GM23338 (cell line): ENCODE data around the gene RPL34. TPM values are rescaled to one million over a fixed set of nuclear protein-coding genes. Genes with fewer than 3 reads are reported as not detected.

Experiments
- ATAC-seq: fragments of 200-7000 bp; cut with Tn5 transposase; 3 replicates; pipeline ENCODE4 v1.9.1; 2020
- DNase-seq: peaks from one replicate; pipeline ENCODE4 v3.0.0-alpha.2; 2015; ENCODE audit warnings: low spot score
- H2AFZ ChIP-seq: fragments of 200-600 bp; sonication (generic); 2 replicates; pipeline ENCODE4 v1.8.0; 2016; ENCODE audit warnings: antibody characterized with exemption, mild to moderate bottlenecking, moderate library complexity
- H3F3A ChIP-seq: fragments of 200-600 bp; sonication (generic); replicated peaks from 2 replicates; pipeline ENCODE4 v1.8.0; 2017; ENCODE audit warnings: antibody characterized with exemption, mixed run types, low read depth
- H3K27ac ChIP-seq: fragments of 200-600 bp; sonication (generic); 2 replicates; pipeline ENCODE4 v1.6.1; 2016; ENCODE audit warnings: low read depth
- H3K27me3 ChIP-seq: fragments of 200-600 bp; sonication (generic); 2 replicates; pipeline ENCODE4 v1.8.0; 2016; ENCODE audit warnings: mild to moderate bottlenecking, mixed run types, moderate library complexity; ENCODE audit not compliant: insufficient read depth
- H3K36me3 ChIP-seq: fragments of 200-600 bp; sonication (generic); 2 replicates; pipeline ENCODE4 v1.8.0; 2016; ENCODE audit warnings: mild to moderate bottlenecking; ENCODE audit not compliant: insufficient read depth
- H3K4me1 ChIP-seq: fragments of 200-600 bp; sonication (generic); 2 replicates; pipeline ENCODE4 v1.8.0; 2016; ENCODE audit warnings: mild to moderate bottlenecking, moderate library complexity; ENCODE audit not compliant: insufficient read depth
- H3K4me2 ChIP-seq: fragments of 200-600 bp; sonication (generic); 2 replicates; pipeline ENCODE4 v1.7.1; 2017; ENCODE audit warnings: mixed run types
- H3K4me3 ChIP-seq: fragments of 200-600 bp; sonication (generic); 2 replicates; pipeline ENCODE4 v1.6.1; 2016; ENCODE audit warnings: mixed run types
- H3K79me2 ChIP-seq: fragments of 200-600 bp; sonication (generic); replicated peaks from 2 replicates; pipeline ENCODE4 v1.8.0; 2017; ENCODE audit warnings: mild to moderate bottlenecking; ENCODE audit not compliant: insufficient read depth
- H3K9me2 ChIP-seq: fragments of 200-600 bp; sonication (generic); 2 replicates; pipeline ENCODE4 v1.8.0; 2017; ENCODE audit not compliant: insufficient read depth
- H4K20me1 ChIP-seq: fragments of 200-600 bp; sonication (generic); replicated peaks from 2 replicates; pipeline ENCODE4 v1.8.0; 2017; ENCODE audit warnings: mild to moderate bottlenecking; ENCODE audit not compliant: insufficient read depth
- H3K27ac Mint-ChIP-seq: 2 replicates; pipeline ENCODE4 v1.8.0; 2020; ENCODE audit warnings: inconsistent platforms, mild to moderate bottlenecking, moderate library complexity, mixed read lengths
- H3K27me3 Mint-ChIP-seq: 3 replicates; pipeline ENCODE4 v1.8.0; 2022; ENCODE audit warnings: low read depth, mild to moderate bottlenecking, moderate library complexity, mixed read lengths, inconsistent platforms; ENCODE audit not compliant: insufficient read depth, poor library complexity
- H3K36me3 Mint-ChIP-seq: 3 replicates; pipeline ENCODE4 v1.8.0; 2021; ENCODE audit warnings: low read depth, mild to moderate bottlenecking, inconsistent platforms, moderate library complexity, mixed read lengths
- H3K4me1 Mint-ChIP-seq: 3 replicates; pipeline ENCODE4 v1.8.0; 2020; ENCODE audit warnings: mild to moderate bottlenecking, inconsistent platforms, mixed read lengths
- H3K4me3 Mint-ChIP-seq: 3 replicates; pipeline ENCODE4 v1.8.0; 2021; ENCODE audit warnings: moderate library complexity, mild to moderate bottlenecking, inconsistent platforms, mixed read lengths
- H3K9me3 Mint-ChIP-seq: 3 replicates; pipeline ENCODE4 v1.8.0; 2020; ENCODE audit warnings: moderate library complexity, mild to moderate bottlenecking, inconsistent platforms, mixed read lengths
- CREB1 ChIP-seq: fragments of 250-450 bp; sonication (Bioruptor Pico); IDR thresholded peaks from 2 replicates; pipeline ENCODE4 v1.5.0; 2020; ENCODE audit warnings: low read depth, mild to moderate bottlenecking, moderate library complexity
- EZH2 ChIP-seq: fragments of 200-600 bp; sonication (generic); IDR thresholded peaks from one replicate; pipeline ENCODE4 v1.8.0; 2017; ENCODE audit warnings: antibody characterized with exemption, mild to moderate bottlenecking, low read depth; ENCODE audit not compliant: unreplicated experiment
- EZH2phosphoT487 ChIP-seq: fragments of 200-600 bp; sonication (generic); IDR thresholded peaks from one replicate; pipeline ENCODE4 v1.8.1; 2018; ENCODE audit warnings: antibody characterized with exemption; ENCODE audit not compliant: unreplicated experiment
- JUNB ChIP-seq: IDR thresholded peaks from one replicate; pipeline ENCODE4 v1.6.1; 2016; ENCODE audit warnings: antibody characterized with exemption; ENCODE audit not compliant: unreplicated experiment
- NANOG ChIP-seq: IDR thresholded peaks from 2 replicates; pipeline ENCODE4 v1.6.1; 2016; ENCODE audit warnings: antibody characterized with exemption, borderline replicate concordance
- POLR2AphosphoS5 ChIP-seq: IDR thresholded peaks from 2 replicates; pipeline ENCODE4 v1.6.1; 2016; ENCODE audit warnings: antibody characterized with exemption, low read depth
- REST ChIP-seq: IDR thresholded peaks from one replicate; pipeline ENCODE4 v1.6.1; 2018; ENCODE audit warnings: antibody characterized with exemption; ENCODE audit not compliant: unreplicated experiment
- STAT1 ChIP-seq: IDR thresholded peaks from one replicate; pipeline ENCODE4 v1.6.1; 2016; ENCODE audit warnings: antibody characterized with exemption; ENCODE audit not compliant: unreplicated experiment
- ZNF331 ChIP-seq: fragments of 250-450 bp; sonication (Bioruptor Pico); IDR thresholded peaks from 2 replicates; pipeline ENCODE4 v1.5.0; 2020; ENCODE audit warnings: low read depth, mild to moderate bottlenecking, moderate library complexity
- polyA plus RNA-seq: library from polyadenylated mRNA; unstranded; fragments of >200 nt; fragmentation: Nextera tagmentation; extraction: Ambion mirVana; gene quantifications from 2 replicates; pipeline ENCODE4 v1.2.1, GENCODE V29; 2016
- total RNA-seq: library from RNA; depleted of rRNA; stranded (reverse); fragments of >200 nt; shearing (Covaris generic); gene quantifications from 2 replicates; pipeline ENCODE4 v1.2.3, GENCODE V29; 2014
- TF ChIP-seq, protein P1 (sequence below): fragments of 250-450 bp; sonication (Bioruptor Pico); IDR thresholded peaks from 2 replicates; pipeline ENCODE4 v1.5.0; 2020; ENCODE audit warnings: mild to moderate bottlenecking, moderate library complexity
- TF ChIP-seq, protein P2 (sequence below): IDR thresholded peaks from 2 replicates; pipeline ENCODE4 v1.6.1; 2016; ENCODE audit warnings: antibody characterized with exemption

The RPL34 gene
- total and polyA plus RNA-seq, 2 experiments from 2014 or later = 785 to 2,566 TPM

GRCh38 chr4:108619372-108620100 lies 840 bp upstream of the RPL34 start (continued):
- TF ChIP-seq, protein P1, sequence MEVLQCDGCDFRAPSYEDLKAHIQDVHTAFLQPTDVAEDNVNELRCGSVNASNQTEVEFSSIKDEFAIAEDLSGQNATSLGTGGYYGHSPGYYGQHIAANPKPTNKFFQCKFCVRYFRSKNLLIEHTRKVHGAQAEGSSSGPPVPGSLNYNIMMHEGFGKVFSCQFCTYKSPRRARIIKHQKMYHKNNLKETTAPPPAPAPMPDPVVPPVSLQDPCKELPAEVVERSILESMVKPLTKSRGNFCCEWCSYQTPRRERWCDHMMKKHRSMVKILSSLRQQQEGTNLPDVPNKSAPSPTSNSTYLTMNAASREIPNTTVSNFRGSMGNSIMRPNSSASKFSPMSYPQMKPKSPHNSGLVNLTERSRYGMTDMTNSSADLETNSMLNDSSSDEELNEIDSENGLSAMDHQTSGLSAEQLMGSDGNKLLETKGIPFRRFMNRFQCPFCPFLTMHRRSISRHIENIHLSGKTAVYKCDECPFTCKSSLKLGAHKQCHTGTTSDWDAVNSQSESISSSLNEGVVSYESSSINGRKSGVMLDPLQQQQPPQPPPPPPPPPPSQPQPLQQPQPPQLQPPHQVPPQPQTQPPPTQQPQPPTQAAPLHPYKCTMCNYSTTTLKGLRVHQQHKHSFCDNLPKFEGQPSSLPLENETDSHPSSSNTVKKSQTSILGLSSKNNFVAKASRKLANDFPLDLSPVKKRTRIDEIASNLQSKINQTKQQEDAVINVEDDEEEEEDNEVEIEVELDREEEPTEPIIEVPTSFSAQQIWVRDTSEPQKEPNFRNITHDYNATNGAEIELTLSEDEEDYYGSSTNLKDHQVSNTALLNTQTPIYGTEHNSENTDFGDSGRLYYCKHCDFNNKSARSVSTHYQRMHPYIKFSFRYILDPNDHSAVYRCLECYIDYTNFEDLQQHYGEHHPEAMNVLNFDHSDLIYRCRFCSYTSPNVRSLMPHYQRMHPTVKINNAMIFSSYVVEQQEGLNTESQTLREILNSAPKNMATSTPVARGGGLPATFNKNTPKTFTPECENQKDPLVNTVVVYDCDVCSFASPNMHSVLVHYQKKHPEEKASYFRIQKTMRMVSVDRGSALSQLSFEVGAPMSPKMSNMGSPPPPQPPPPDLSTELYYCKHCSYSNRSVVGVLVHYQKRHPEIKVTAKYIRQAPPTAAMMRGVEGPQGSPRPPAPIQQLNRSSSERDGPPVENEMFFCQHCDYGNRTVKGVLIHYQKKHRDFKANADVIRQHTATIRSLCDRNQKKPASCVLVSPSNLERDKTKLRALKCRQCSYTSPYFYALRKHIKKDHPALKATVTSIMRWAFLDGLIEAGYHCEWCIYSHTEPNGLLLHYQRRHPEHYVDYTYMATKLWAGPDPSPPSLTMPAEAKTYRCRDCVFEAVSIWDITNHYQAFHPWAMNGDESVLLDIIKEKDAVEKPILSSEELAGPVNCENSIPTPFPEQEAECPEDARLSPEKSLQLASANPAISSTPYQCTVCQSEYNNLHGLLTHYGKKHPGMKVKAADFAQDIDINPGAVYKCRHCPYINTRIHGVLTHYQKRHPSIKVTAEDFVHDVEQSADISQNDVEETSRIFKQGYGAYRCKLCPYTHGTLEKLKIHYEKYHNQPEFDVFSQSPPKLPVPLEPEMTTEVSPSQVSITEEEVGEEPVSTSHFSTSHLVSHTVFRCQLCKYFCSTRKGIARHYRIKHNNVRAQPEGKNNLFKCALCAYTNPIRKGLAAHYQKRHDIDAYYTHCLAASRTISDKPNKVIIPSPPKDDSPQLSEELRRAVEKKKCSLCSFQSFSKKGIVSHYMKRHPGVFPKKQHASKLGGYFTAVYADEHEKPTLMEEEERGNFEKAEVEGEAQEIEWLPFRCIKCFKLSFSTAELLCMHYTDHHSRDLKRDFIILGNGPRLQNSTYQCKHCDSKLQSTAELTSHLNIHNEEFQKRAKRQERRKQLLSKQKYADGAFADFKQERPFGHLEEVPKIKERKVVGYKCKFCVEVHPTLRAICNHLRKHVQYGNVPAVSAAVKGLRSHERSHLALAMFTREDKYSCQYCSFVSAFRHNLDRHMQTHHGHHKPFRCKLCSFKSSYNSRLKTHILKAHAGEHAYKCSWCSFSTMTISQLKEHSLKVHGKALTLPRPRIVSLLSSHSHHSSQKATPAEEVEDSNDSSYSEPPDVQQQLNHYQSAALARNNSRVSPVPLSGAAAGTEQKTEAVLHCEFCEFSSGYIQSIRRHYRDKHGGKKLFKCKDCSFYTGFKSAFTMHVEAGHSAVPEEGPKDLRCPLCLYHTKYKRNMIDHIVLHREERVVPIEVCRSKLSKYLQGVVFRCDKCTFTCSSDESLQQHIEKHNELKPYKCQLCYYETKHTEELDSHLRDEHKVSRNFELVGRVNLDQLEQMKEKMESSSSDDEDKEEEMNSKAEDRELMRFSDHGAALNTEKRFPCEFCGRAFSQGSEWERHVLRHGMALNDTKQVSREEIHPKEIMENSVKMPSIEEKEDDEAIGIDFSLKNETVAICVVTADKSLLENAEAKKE (CRISPR knock-in tag) = no peak
- TF ChIP-seq JUNB = no peak
- no peak for TF ChIP-seq ZNF331 (CRISPR knock-in tag)
- TF ChIP-seq EZH2 = no peak

DNA sequence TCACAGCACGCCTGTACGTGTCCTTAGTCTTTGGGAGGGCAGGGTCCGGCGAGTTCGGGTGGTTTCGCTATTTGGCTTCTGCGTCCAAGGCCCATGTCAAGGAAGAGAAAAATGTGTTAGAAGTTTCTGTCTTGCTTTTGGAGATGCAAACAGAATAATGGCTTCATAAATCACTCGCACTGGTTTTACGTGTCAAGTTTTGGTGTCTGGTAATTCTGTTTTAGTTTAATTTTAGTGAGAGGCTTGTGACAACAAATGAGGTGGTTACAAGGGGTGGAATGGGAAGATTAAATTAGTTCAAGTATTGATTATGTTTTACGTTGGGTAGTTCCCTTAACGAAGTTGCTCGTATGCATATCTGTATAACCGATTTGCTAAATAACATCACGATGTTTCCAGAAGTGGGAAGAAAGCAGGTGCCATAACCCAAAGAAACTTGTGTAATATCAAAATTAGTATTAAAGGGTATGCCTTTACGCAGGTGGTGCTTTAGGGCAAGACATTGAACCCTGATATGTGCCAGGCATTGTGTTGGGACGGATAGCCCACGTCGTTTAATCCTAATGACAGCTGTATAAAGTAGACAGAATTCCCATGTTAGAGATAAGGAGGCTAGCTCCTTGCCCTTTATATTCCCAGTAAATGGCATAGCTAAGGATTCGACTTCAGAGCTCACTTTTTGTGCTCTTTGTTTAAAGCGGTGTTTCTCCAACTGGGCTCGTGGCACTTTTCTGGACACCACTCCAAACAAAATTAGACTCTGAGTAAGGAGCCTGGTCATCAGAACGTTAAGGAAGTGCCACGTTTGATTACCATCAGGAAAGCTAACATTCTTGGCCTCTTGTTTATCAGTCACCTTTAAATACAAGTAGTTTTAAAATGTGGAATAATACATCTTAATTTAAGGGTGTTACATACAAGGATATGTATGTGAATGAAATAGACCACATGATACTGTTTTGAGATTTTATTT lies 843 bp downstream of the RPL34 start:
- peaks cover 52% of the 10 kb centered on the region for H3K79me2 ChIP-seq
- H2AFZ ChIP-seq = no peak overlapping the region
- TF ChIP-seq REST (no peak), CREB1 (no peak), NANOG (no peak), ZNF331 (CRISPR knock-in tag) (no peak), POLR2AphosphoS5 (no peak), JUNB (no peak), STAT1 (no peak), EZH2phosphoT487 (no peak)
- TF ChIP-seq, protein P2, sequence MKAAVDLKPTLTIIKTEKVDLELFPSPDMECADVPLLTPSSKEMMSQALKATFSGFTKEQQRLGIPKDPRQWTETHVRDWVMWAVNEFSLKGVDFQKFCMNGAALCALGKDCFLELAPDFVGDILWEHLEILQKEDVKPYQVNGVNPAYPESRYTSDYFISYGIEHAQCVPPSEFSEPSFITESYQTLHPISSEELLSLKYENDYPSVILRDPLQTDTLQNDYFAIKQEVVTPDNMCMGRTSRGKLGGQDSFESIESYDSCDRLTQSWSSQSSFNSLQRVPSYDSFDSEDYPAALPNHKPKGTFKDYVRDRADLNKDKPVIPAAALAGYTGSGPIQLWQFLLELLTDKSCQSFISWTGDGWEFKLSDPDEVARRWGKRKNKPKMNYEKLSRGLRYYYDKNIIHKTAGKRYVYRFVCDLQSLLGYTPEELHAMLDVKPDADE = no peak

More for the DNA sequence above, 843 bp downstream of the RPL34 start:
- H4K20me1 ChIP-seq = peaks cover 36% of the 10 kb centered on the region
- Mint-ChIP-seq H3K27ac (peak overlapping the region; percentile 97), H3K27me3 (no peaks in the 10 kb centered on the region), H3K4me1 (peaks cover 19% of the 10 kb centered on the region), H3K4me3 (peak overlapping the region; percentile 94), H3K36me3 (peaks cover 61% of the 10 kb centered on the region), H3K9me3 (peaks cover 16% of the 10 kb centered on the region)
- peak overlapping the region; percentile 68 for H3K27ac ChIP-seq
- H3K27me3 ChIP-seq = no peaks in the 10 kb centered on the region
- no peak for DNase-seq
- peaks cover 25% of the 10 kb centered on the region for H3K4me1 ChIP-seq
- no peaks in the 10 kb centered on the region for H3K9me2 ChIP-seq
- peaks cover 44% of the 10 kb centered on the region for H3K36me3 ChIP-seq
- ATAC-seq = no peak
- peaks cover 13% of the 10 kb centered on the region; the same call in 1 of the 2 replicates for H3F3A ChIP-seq
- H3K4me3 ChIP-seq = peak overlapping the region; percentile 94
- H3K4me2 ChIP-seq = peak overlapping the region; percentile 99
